Measurements from ENCODE around the gene PRG3. TPM values are rescaled to one million over a fixed set of nuclear protein-coding genes. Genes with fewer than 3 reads are reported as not detected.
"Not testable (repeated sequence)": the region's sequence is repeated elsewhere in the genome, so short reads cannot be mapped to it uniquely, and the experiment has no call there.

PRG3 gene
- total RNA-seq, 2 experiments from 2014 or later, result not detected

- ATAC-seq (ENCODE audit: low read depth), result no peak
- DNase-seq, result no peak
- Mint-ChIP-seq H3K9me3 (no peaks in the 10 kb centered on the region), H3K4me3 (no peak overlapping the region), H3K27me3 (peaks cover 5% of the 10 kb centered on the region), H3K4me1 (peaks cover 8% of the 10 kb centered on the region), H3K27ac (no peak overlapping the region), H3K36me3 (no peaks in the 10 kb centered on the region)
- POLR2A ChIA-PET, result no interaction called here
Measured at GRCh38 chr11:57342702-57343101, 38.2 kb downstream of the PRG3 start.

- H3K27ac Mint-ChIP-seq, result no peak overlapping the region
- no peak overlapping the region for H3K4me3 Mint-ChIP-seq
- DNase-seq (no peak), ATAC-seq (ENCODE audit: low read depth) (no peak)
- H3K27me3 Mint-ChIP-seq, result peaks cover 5% of the 10 kb centered on the region
- H3K4me1 Mint-ChIP-seq, result peaks cover 11% of the 10 kb centered on the region
- H3K9me3 Mint-ChIP-seq, result no peaks in the 10 kb centered on the region
- POLR2A ChIA-PET, result no interaction called here
- H3K36me3 Mint-ChIP-seq, result no peaks in the 10 kb centered on the region
Measured at GRCh38 chr11:57341250-57341808, 39.6 kb downstream of the PRG3 start.

GRCh38 chr11:57340039-57340615 is 40.8 kb downstream of the PRG3 start:
- H3K27me3 Mint-ChIP-seq, result peaks cover 5% of the 10 kb centered on the region
- POLR2A ChIA-PET, result no interaction called here
- no peak for DNase-seq
- H3K4me3 Mint-ChIP-seq, result no peak overlapping the region
- no peak overlapping the region for H3K27ac Mint-ChIP-seq
- ATAC-seq (ENCODE audit: low read depth), result no peak
- H3K36me3 Mint-ChIP-seq, result no peaks in the 10 kb centered on the region
- peaks cover 13% of the 10 kb centered on the region for H3K4me1 Mint-ChIP-seq
- no peaks in the 10 kb centered on the region for H3K9me3 Mint-ChIP-seq

GRCh38 chr11:57339328-57339727 is 41.6 kb downstream of the PRG3 start:
- DNase-seq, result no peak
- POLR2A ChIA-PET, result no interaction called here
- Mint-ChIP-seq H3K4me1 (peaks cover 20% of the 10 kb centered on the region), H3K27ac (no peak overlapping the region), H3K4me3 (no peak overlapping the region), H3K36me3 (peaks cover 4% of the 10 kb centered on the region), H3K27me3 (peaks cover 5% of the 10 kb centered on the region), H3K9me3 (no peaks in the 10 kb centered on the region)
- ATAC-seq (ENCODE audit: low read depth), result no peak

GRCh38 chr11:57338142-57338541 is 42.8 kb downstream of the PRG3 start, which contains the start of gene P2RX3:
Gene P2RX3 (plus strand): TSS chr11:57338352. CDS start chr11:57338551, 199 bp downstream.
- no peak for ATAC-seq (ENCODE audit: low read depth)
- Mint-ChIP-seq H3K27ac (no peak within 1 kb of the TSS), H3K27me3 (peaks cover 5% of the 10 kb centered on the region), H3K4me1 (peaks cover 32% of the 10 kb centered on the region), H3K9me3 (no peaks in the 10 kb centered on the region), H3K36me3 (peaks cover 6% of the 10 kb centered on the region), H3K4me3 (no peak within 1 kb of the TSS)
- no peak for DNase-seq
- POLR2A ChIA-PET, result no interaction called here

- not testable (repeated sequence) for DNase-seq; H3K9me3 Mint-ChIP-seq; H3K27me3 Mint-ChIP-seq; H3K27ac Mint-ChIP-seq; ATAC-seq (ENCODE audit: low read depth)
- POLR2A ChIA-PET, result interaction anchor here (4.7 kb wide), 1 partner anchor 12 kb away, joined by 80 read pairs; the partner anchor contains the start of gene TNKS1BP1
- Mint-ChIP-seq H3K4me3 (peak overlapping the region; percentile 86), H3K4me1 (peaks cover 34% of the 10 kb centered on the region), H3K36me3 (peaks cover 15% of the 10 kb centered on the region)
Measured at GRCh38 chr11:57336856-57337255, 44.1 kb downstream of the PRG3 start.

GRCh38 chr11:57336111-57336666 is 44.8 kb downstream of the PRG3 start:
- Mint-ChIP-seq H3K27me3 (peaks cover 5% of the 10 kb centered on the region), H3K4me3 (peak overlapping the region; percentile 86), H3K27ac (peak overlapping the region; percentile 97), H3K4me1 (peaks cover 33% of the 10 kb centered on the region), H3K9me3 (no peaks in the 10 kb centered on the region), H3K36me3 (peaks cover 17% of the 10 kb centered on the region)
- POLR2A ChIA-PET, result interaction anchor here (0.9 to 4.7 kb wide), 6 partner anchors 11 to 194 kb away, joined by 3 to 80 read pairs (median 5); partner anchors contain the start of genes RTN4RL2, TIMM10 and TNKS1BP1
- DNase-seq (no peak), ATAC-seq (ENCODE audit: low read depth) (peak; percentile 25)

- peaks cover 19% of the 10 kb centered on the region for H3K36me3 Mint-ChIP-seq
- H3K27ac Mint-ChIP-seq, result peak within 1 kb of the TSS; percentile 97
- ATAC-seq (ENCODE audit: low read depth) (peak; percentile 99), DNase-seq (peak; percentile 87)
- H3K4me1 Mint-ChIP-seq, result peaks cover 32% of the 10 kb centered on the region
- POLR2A ChIA-PET, result interaction anchor here (0.8 to 4.7 kb wide), 9 partner anchors 10 to 195 kb away, joined by 3 to 80 read pairs (median 5); partner anchors contain the start of genes RTN4RL2, TIMM10 and TNKS1BP1
- peaks cover 3% of the 10 kb centered on the region for H3K27me3 Mint-ChIP-seq
- H3K4me3 Mint-ChIP-seq, result peak within 1 kb of the TSS; percentile 86
- H3K9me3 Mint-ChIP-seq, result no peaks in the 10 kb centered on the region
Measured at GRCh38 chr11:57335343-57336110, 45.4 kb downstream of the PRG3 start, which contains the start of gene SSRP1. Gene SSRP1 (minus strand): TSS chr11:57335892. CDS start chr11:57335121, 771 bp downstream.

- POLR2A ChIA-PET, result interaction anchor here (0.8 to 4.7 kb wide), 8 partner anchors 10 to 195 kb away, joined by 3 to 80 read pairs (median 6); partner anchors contain the start of genes RTN4RL2, TIMM10 and TNKS1BP1
- ATAC-seq (ENCODE audit: low read depth) (no peak), DNase-seq (no peak)
- Mint-ChIP-seq H3K36me3 (peaks cover 22% of the 10 kb centered on the region), H3K9me3 (no peaks in the 10 kb centered on the region), H3K4me1 (peaks cover 29% of the 10 kb centered on the region), H3K27ac (peak overlapping the region; percentile 91), H3K4me3 (peak overlapping the region; percentile 86), H3K27me3 (peaks cover 3% of the 10 kb centered on the region)
Measured at GRCh38 chr11:57335023-57335342, 46.0 kb downstream of the PRG3 start.

- Mint-ChIP-seq H3K27me3 (no peaks in the 10 kb centered on the region), H3K36me3 (peaks cover 34% of the 10 kb centered on the region), H3K4me1 (peaks cover 31% of the 10 kb centered on the region), H3K4me3 (no peak overlapping the region), H3K27ac (peak overlapping the region; percentile 15), H3K9me3 (no peaks in the 10 kb centered on the region)
- DNase-seq, result no peak
- POLR2A ChIA-PET, result interaction anchor here (4.7 kb wide), 1 partner anchor 8 kb away, joined by 80 read pairs; the partner anchor contains the start of gene TNKS1BP1
- no peak for ATAC-seq (ENCODE audit: low read depth)
Measured at GRCh38 chr11:57332694-57333440, 48.1 kb downstream of the PRG3 start.

- ATAC-seq (ENCODE audit: low read depth) (no peak), DNase-seq (no peak)
- Mint-ChIP-seq H3K4me3 (no peak overlapping the region), H3K4me1 (peaks cover 37% of the 10 kb centered on the region), H3K27ac (no peak overlapping the region), H3K36me3 (peaks cover 44% of the 10 kb centered on the region), H3K27me3 (no peaks in the 10 kb centered on the region), H3K9me3 (no peaks in the 10 kb centered on the region)
- POLR2A ChIA-PET, result no interaction called here
Measured at GRCh38 chr11:57331720-57332119, 49.2 kb downstream of the PRG3 start.

GRCh38 chr11:57330029-57330428 is 50.9 kb downstream of the PRG3 start:
- POLR2A ChIA-PET, result no interaction called here
- Mint-ChIP-seq H3K9me3 (no peaks in the 10 kb centered on the region), H3K4me3 (no peak overlapping the region), H3K27me3 (no peaks in the 10 kb centered on the region), H3K36me3 (peaks cover 54% of the 10 kb centered on the region), H3K27ac (no peak overlapping the region), H3K4me1 (peaks cover 46% of the 10 kb centered on the region)
- no peak for ATAC-seq (ENCODE audit: low read depth)
- no peak for DNase-seq

GRCh38 chr11:57327721-57328120 is 53.2 kb downstream of the PRG3 start:
- H3K4me1 Mint-ChIP-seq, result peaks cover 31% of the 10 kb centered on the region
- no peaks in the 10 kb centered on the region for H3K27me3 Mint-ChIP-seq
- DNase-seq, result no peak
- no peaks in the 10 kb centered on the region for H3K9me3 Mint-ChIP-seq
- no peak for ATAC-seq (ENCODE audit: low read depth)
- peak overlapping the region; percentile 3 for H3K27ac Mint-ChIP-seq
- peaks cover 48% of the 10 kb centered on the region for H3K36me3 Mint-ChIP-seq
- POLR2A ChIA-PET, result no interaction called here
- no peak overlapping the region for H3K4me3 Mint-ChIP-seq
